Measurements from ENCODE around the gene FMN2.

Gene FMN2

DNA sequence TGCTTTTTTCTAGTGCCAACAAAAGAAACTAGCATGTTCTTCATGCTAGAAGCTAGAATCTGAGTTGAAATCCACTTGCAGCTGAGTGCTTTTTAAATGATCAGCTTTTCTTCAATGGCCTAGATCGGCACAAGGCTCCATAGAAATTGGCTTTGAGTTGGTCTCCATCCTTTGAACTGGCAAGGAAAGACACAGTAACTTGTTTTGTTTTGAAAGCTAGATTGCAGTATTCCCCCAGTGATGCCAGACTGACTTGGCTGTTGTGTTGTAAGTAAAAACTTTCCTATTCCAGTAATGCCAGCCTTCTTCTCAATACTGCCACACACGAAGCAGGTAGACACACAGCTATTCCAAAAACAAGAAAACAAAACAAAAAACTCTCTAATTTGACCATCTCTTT, 139.1 kb downstream of the FMN2 start:
- H3K4me3 ChIP-seq (ENCODE audit: low read depth, low read length): no peak overlapping the region
- TF ChIP-seq, protein P1, sequence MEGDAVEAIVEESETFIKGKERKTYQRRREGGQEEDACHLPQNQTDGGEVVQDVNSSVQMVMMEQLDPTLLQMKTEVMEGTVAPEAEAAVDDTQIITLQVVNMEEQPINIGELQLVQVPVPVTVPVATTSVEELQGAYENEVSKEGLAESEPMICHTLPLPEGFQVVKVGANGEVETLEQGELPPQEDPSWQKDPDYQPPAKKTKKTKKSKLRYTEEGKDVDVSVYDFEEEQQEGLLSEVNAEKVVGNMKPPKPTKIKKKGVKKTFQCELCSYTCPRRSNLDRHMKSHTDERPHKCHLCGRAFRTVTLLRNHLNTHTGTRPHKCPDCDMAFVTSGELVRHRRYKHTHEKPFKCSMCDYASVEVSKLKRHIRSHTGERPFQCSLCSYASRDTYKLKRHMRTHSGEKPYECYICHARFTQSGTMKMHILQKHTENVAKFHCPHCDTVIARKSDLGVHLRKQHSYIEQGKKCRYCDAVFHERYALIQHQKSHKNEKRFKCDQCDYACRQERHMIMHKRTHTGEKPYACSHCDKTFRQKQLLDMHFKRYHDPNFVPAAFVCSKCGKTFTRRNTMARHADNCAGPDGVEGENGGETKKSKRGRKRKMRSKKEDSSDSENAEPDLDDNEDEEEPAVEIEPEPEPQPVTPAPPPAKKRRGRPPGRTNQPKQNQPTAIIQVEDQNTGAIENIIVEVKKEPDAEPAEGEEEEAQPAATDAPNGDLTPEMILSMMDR (conservative IDR thresholded peaks at IDR 0.05; ENCODE audit: low read depth, low read length): no peak
- DNase-seq (ENCODE audit: low read depth): no peak

DNA sequence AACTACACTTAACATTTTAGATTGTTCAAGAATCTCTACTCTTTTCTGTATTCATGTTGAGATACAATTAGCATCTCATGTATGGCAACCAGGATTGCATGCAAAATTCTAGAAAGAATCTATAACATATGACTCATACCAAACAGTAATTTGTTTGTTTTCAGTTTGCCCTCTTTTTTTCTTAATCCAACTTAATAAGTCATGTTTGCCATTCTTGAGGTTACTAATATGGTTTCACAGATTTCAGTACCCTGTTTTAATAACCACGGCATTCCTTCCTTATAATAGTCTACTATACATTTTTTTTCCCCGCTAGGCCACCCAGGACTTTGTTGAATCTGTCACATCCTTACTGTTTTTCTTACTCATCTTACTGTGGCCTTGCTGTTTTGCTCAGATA, 140.8 kb downstream of the FMN2 start:
- TF ChIP-seq, protein P1 (conservative IDR thresholded peaks at IDR 0.05; ENCODE audit: low read depth, low read length): no peak
- DNase-seq (ENCODE audit: low read depth): no peak
- H3K4me3 ChIP-seq (ENCODE audit: low read depth, low read length): no peak overlapping the region

DNA sequence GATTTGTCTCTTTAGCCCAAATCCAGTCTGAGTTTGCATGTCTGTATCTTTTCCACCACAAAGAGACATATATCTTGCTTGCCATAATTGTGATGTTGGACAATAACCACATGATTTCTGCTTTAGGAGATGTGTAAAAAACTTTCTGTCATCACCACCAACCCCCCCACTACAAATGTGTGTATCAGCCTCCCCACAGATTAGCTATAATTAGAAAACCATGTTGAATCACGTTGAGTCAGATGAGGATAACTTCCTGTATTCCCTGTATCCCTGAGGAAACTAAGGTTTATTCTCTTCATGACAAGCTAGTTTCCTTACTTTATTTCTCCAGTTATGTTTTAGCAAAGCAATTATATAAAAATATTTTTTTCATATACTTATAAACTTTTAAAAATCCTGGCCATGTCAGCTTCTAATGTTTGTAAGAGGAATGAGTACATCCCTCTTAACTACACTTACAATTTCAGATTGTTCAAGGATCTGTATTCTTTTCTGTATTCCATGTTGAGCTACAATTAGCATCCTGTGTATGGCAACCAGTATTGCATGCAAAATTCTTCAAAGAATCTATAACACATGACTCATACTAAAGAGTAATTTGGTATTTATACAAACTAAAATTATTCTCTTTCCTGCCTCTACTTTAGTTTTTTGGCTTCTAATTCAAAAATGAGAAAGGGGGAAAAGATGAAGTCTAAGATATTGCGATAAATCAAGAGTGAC, 143.0 kb downstream of the FMN2 start:
- TF ChIP-seq, protein P1 (conservative IDR thresholded peaks at IDR 0.05; ENCODE audit: low read depth, low read length): no peak
- DNase-seq (ENCODE audit: low read depth): no peak
- no peak overlapping the region for H3K4me3 ChIP-seq (ENCODE audit: low read depth, low read length)

DNA sequence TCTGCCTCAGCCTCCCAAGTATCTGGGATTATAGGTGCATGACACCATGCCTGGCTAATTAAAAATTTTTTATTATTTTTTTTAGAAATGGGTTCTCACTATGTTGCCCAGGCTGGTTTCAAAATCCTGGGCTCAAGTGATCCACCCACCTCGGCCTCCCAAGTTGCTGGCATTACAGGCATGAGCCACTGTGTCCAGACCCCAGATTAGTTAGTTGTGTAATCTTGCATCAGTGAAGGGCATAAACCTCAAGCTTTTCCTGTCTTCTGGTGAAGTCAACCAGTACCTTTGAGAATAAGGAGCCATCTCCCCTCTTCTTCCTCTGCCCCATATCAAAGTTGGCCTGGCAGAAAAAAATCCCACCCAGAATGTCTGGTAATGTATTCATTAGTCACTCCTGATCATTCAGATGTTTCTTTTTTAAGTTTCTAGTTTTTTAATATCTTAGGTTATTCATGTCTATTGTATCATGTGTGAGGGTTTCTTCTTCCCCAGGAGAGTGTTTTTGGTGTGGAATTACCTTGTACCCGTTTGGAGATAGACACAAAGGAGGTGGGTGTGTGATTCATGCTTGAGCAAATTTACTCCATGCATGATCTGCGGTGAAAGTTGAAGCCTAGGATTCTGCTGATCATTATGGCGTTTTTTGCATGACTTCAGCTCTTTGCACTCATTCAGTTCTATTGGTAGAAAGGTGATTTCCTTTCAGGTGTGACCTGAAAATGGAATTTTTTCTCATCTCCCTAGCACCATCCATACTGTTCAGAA, 144.0 kb downstream of the FMN2 start:
- TF ChIP-seq, protein P1 (conservative IDR thresholded peaks at IDR 0.05; ENCODE audit: low read depth, low read length): no peak
- no peak overlapping the region for H3K4me3 ChIP-seq (ENCODE audit: low read depth, low read length)
- DNase-seq (ENCODE audit: low read depth): no peak

DNA sequence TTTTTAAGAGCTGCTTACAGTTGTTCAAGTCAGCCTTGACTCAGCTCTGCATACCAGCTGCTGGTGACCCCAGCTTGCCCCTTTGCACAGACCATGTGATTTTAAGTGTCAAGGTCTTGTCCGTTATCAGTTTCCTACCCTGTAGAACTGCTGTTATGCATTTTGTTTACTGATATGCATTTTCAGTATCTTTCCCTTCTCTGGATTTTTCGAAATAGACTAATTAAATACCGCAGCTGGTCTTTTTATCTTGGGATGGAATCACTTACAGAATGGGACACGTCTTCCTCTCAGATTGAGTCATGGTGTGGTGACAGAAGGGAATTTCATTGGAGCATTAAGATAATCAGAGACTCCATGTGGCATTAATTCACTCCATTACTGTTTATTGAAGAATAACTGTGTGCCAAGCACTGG, 145.6 kb downstream of the FMN2 start:
- DNase-seq (ENCODE audit: low read depth): peak; percentile 32
- H3K4me3 ChIP-seq (ENCODE audit: low read depth, low read length): no peak overlapping the region
- TF ChIP-seq, protein P1 (conservative IDR thresholded peaks at IDR 0.05; ENCODE audit: low read depth, low read length): no peak

DNA sequence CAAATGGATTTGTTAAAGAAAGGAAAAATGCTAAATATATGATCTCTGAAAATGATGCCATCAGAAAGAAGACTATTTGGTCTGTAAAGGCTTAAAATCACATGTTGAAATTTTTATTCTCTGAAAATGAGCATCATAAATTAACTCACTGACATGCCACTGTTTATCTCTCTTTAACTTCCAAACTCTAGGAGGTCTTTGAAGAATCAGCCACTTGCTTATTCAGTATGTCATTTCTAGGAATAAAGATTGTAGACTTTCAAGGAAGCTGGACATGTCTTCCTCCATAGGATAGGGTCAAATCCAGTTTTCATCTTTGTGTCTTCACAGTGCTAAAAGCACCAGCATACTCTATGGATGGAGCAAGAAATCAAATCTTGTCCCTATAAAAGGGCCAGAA, 147.6 kb downstream of the FMN2 start:
- no peak for DNase-seq (ENCODE audit: low read depth)
- TF ChIP-seq, protein P1 (conservative IDR thresholded peaks at IDR 0.05; ENCODE audit: low read depth, low read length): no peak
- H3K4me3 ChIP-seq (ENCODE audit: low read depth, low read length): no peak overlapping the region

Data from choroid plexus epithelial cell (primary cell).